NCI-H510A treated with DMSO at 0.1 percent for 48 hours (cell line): ENCODE data around the gene AIM2.
"Not testable (repeated sequence)": the region's sequence is repeated elsewhere in the genome, so short reads cannot be mapped to it uniquely, and the experiment has no call there.

Source experiments
- DNase-seq: peaks from one replicate; lab custom pipeline; 2025; lab: John Stamatoyannopoulos, UW

AIM2 gene

DNA sequence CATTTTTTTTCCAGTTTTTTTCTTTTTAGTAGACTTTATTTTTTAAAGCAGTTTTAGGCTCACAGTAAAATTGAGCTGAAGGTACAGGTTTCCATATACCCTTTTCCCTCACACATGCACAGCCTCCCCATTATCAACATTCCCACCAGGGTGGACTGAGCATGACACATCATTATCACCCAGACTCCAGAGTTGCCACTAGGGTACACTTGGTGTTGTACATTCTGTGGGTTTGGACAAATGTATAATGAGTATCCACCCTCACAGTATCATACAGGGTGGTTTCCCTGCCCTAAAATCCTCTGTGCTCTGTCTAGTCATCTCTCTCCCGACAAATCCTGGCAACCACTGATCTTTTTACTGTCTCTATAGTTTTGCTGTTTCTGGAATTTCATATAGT, 3.0 kb upstream of the AIM2 start:
- DNase-seq: no peak

DNA sequence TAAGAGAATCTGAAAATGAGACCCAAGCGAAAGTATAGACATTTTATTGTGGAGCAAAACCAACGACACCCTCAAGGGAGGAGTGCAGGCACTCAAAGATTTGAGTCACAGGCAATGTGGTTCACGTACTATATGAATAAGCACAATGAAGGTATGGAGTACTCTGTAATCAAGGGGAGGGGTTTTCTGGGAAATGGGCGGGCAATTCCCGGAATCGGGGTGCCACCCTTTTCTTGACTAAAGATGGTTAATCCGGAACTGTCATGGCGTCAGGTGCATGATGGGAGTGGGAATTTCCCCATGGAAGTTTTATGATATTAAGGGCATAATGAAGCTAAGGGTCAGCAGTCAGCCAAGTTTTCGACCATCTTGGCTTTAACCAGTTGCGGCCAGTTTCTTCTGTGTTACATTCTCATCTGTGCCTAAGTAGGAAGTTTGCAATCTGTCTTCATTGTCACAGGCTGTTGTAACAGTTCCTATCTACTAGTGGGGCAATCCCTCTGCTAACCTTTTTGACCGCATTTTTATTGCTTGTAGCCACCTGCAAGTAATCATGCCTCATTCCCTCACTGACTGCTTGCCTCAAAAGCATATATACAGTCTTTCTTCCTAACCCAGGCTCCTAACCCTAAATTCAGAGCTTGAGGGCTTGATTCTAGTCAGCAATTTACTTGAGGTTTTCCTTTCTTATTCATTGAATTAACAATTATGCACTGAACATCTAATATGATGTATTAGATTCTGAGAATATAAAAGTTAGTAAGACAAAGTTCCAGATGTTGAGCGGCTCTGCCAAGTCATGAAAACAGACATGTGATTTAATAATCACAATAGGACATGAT, 775 bp upstream of the AIM2 start:
- DNase-seq: no peak

GRCh38 chr1:159071970-159072582, 4.5 kb downstream of the AIM2 start:
- peak; percentile 68 for DNase-seq

GRCh38 chr1:159068886-159069285, 7.7 kb downstream of the AIM2 start:
- DNase-seq: no peak

GRCh38 chr1:159067699-159068621, 8.6 kb downstream of the AIM2 start:
- no peak for DNase-seq

- DNase-seq: no peak
Measured at GRCh38 chr1:159066108-159066507, 10.5 kb downstream of the AIM2 start.

DNA sequence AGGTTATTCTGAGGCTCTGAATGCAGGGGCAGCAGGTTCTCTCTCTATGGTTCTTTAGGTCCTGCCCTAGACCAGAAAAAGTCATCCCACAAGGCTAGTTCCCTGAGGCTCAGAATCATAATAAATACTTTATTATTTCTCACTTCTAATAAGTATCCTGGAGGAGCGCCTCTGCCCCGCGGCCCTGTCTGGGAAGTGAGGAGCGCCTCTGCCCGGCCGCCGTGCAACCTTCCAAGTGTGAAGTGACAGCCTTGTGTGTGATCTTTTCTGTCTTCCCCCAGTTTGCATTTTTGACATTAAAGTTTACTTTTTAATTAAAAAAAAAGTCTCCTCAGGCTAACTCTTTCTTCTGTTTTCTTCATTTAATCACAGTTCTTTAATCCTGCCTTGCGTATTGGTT, 11.5 kb downstream of the AIM2 start:
- DNase-seq: no peak

- no peak for DNase-seq
Measured at GRCh38 chr1:159058751-159059150, 17.8 kb downstream of the AIM2 start.

DNA sequence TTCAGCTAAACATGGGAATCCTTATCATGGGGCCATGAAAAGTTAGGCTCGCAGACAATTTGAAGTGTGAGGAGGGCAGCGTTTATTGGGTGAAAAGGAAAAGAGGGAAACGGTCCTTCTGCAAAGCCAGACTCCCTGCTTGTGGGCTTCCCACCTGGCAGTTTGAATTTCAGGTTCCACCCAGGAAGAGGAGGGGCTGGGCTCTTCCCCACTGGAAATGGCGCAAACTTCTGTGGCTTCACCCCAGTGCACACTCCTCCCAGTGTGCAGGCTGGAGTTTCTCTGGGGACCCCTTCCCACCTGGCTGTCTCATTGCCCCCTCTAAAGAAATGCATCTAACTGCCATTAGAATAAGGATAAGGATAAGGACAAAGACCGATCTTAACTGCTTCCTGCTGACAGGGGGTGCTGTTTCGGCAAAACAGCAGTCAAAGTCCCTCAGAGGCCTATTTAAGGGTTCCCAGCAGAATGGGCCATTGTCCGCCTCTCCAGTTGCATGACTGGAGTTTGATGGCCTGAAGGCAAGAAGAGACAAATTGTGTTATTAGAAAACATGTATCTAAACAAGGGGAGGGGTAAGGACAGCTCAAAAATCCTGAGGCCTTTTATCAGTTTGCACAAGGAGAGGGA, 20.4 kb downstream of the AIM2 start:
- no peak for DNase-seq

GRCh38 chr1:159055181-159055641, 21.4 kb downstream of the AIM2 start:
- no peak for DNase-seq

DNA sequence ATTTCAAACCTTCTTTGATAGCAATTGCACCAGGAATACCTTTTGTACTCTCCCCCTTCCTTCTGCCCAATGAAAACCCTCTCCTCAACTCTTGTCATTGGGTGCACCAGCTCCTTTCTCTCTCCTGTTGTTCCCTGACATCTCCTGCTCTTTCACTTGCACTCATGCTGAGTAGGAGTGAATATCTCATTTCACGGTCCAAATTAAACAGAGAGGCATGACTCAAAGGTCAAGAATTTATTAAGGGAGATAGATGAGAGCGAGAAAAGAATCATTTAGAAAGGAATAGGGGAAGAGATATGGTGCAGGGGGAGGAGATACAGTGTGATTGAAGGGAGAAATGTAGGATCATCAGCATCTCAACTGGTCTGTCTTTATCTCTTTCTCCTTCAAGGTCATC, 22.1 kb downstream of the AIM2 start:
- DNase-seq: no peak

GRCh38 chr1:159051436-159051835, 25.1 kb downstream of the AIM2 start:
- DNase-seq: no peak

DNA sequence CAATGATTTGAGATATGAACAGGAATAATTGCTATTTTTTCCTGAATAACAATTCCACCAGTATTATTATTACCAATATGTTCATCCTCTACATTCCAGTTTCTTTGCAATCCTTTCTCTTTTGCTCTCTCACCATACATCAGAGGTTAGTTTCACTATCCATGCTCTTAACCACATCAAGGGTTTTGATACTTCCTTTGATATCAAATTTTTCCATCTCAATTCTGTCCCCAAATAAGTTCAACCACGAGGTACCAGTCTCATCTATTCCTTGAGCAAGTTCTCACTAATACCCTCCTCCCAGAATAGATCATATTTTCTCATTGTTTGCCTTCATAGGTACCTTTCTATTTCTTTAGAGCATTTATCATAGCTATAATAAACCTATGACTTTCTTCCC, 30.1 kb downstream of the AIM2 start:
- DNase-seq: not testable (repeated sequence)

DNA sequence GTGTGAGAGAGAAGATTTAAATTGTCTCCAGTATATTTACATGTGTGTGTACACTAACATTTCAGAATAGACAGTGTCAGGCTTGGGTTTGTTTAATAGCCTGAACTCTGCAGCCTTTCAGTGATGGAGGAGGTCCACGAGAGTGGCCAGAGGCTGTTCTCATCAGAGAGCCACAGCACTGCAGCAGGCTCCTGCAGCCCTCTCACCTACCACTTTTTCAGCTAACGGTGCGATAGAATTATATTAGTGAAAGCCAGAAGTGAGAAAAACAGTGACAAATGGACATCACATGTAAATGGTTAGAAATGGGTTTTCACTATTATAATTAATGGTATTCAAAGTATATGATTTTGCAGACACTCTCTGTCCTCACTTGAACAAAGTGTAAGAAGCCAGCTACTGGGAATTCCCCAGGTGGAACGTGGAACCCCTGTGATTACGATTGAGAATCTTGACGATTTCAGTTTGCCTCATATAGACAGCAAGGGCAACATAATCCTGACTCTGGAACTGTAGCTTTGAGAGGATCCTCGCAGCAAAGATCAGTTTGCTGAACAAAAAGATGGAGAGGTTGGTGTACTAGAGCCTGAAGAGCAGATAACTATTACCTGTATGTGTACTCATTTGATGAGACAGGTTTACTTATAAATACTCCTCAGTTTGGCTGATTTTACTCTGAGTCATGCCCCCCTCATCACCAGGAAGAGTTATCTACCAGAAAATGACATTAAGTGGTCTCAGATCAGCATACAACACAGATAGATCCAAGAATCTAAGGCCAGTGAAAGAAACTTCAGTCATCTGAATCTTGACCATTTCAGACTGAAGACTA, 35.5 kb downstream of the AIM2 start:
- no peak for DNase-seq

DNA sequence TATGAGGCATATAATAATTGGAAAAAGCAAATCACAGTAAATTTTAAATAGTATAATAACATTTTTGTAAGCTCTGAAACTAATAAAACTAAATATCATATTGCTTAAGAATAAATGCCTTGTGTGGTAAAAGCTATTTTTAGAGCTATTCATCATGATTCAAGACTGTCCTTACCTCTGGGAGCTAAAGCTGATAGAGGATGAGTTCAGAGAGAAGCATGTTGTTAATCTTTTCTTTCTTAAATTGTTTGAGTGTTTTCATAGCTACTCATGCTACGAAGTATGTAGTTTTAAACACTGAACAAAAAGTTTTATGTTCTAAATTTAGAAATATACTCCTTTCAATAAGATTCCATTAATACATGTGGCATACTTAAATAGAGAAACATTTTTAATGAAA, 36.4 kb downstream of the AIM2 start:
- DNase-seq: no peak

- no peak for DNase-seq
Measured at GRCh38 chr1:159030877-159031447, 45.6 kb downstream of the AIM2 start.

DNA sequence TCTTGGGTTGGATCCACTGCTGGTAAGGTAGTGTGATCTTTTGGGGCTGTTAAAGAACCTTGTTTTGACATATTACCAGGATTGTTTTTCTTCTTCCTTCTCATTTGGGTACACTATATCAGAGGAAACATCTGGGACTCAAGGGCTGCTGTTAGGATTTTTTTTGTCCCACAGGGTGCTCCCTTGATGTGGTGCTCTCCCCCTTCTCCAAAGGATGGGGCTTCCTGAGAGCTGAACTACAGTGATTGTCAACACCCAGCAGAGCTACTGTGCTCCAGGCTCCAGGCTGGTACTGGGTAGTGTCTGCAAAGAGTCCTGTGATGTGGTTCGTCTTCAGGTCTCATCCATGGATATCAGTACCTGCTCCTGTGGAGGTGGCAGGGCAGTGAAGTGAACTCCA, 46.3 kb downstream of the AIM2 start:
- no peak for DNase-seq

GRCh38 chr1:159026841-159027240, 49.7 kb downstream of the AIM2 start:
- DNase-seq: not testable (repeated sequence)

GRCh38 chr1:159025043-159025442, 51.5 kb downstream of the AIM2 start:
- no peak for DNase-seq

DNA sequence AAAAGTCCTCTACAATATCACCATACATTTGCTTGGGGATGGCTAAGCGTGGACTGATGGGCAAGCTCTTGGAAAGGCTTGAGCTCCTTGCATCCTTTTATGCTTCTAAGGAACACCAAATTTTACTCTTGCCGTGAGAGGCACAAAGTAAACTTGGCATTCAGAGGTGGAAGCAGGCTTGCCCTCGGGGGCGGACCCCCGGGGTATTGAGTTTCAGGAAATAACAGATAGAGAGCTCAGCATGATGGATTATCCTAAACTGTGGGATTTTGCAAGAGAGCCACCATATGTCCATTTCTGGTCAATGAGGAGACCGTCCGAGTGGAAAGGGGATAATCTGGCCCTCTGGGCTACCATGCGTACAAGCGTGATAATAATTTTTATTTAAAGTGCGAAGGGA, 52.8 kb downstream of the AIM2 start:
- no peak for DNase-seq

DNA sequence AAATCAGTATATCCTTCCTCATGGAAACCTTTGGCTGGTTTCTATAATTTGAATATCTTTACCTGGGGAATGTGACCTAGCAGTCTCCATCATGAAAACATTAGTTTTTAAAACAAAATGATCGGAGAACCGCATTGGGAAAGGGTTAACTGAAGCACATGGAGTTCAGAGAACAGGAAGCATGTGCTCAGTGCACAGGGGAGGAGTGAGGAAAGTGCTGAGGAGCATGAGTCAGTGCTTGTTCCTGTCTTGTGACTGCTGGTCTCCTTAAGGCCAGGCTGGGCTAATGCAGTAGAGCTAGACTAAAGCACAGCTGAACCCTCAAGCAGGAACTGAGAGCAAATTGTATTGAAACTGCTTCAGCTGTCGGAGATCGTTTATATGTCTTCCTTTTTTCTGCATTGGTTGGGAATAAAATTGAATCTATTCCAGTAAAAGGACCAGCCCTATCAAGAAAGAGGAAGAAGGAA, 61.1 kb downstream of the AIM2 start:
- no peak for DNase-seq
